ENCODE results near the gene PARM1.
A peak's percentile ranks its signal among the peaks of the same experiment; 100 is the strongest.

The PARM1 gene

GRCh38 chr4:74961230-74961629 is 28.3 kb downstream of the PARM1 start:
- no peak for DNase-seq (ENCODE audit: low spot score)

GRCh38 chr4:74962584-74962983 is 29.7 kb downstream of the PARM1 start:
- in situ Hi-C loops (cut with MboI; ENCODE audit: low pct_unique_long_range_greater_than_20kb, low sequenced_read_pairs, unreplicated experiment): no loop called here
- no peak for TF ChIP-seq CTCF (IDR thresholded peaks at IDR 0.05; ENCODE audit: extremely low read depth, insufficient read depth, missing control alignments)
- DNase-seq (ENCODE audit: low spot score): no peak

More at GRCh38 chr4:74961230-74961629, 28.3 kb downstream of the PARM1 start:
- in situ Hi-C loops (cut with MboI; ENCODE audit: low pct_unique_long_range_greater_than_20kb, low sequenced_read_pairs, unreplicated experiment): no loop called here
- TF ChIP-seq CTCF (IDR thresholded peaks at IDR 0.05; ENCODE audit: extremely low read depth, insufficient read depth, missing control alignments): no peak

GRCh38 chr4:74964311-74964710 is 31.4 kb downstream of the PARM1 start:
- no peak for DNase-seq (ENCODE audit: low spot score)
- in situ Hi-C loops (cut with MboI; ENCODE audit: low pct_unique_long_range_greater_than_20kb, low sequenced_read_pairs, unreplicated experiment): no loop called here
- no peak for TF ChIP-seq CTCF (IDR thresholded peaks at IDR 0.05; ENCODE audit: extremely low read depth, insufficient read depth, missing control alignments)

GRCh38 chr4:74967324-74967723 is 34.4 kb downstream of the PARM1 start:
- no peak for DNase-seq (ENCODE audit: low spot score)
- TF ChIP-seq CTCF (IDR thresholded peaks at IDR 0.05; ENCODE audit: extremely low read depth, insufficient read depth, missing control alignments): no peak
- in situ Hi-C loops (cut with MboI; ENCODE audit: low pct_unique_long_range_greater_than_20kb, low sequenced_read_pairs, unreplicated experiment): no loop called here

- peak; percentile 16 for DNase-seq (ENCODE audit: low spot score)
- TF ChIP-seq CTCF (IDR thresholded peaks at IDR 0.05; ENCODE audit: extremely low read depth, insufficient read depth, missing control alignments): no peak
- in situ Hi-C loops (cut with MboI; ENCODE audit: low pct_unique_long_range_greater_than_20kb, low sequenced_read_pairs, unreplicated experiment): no loop called here
Observed at GRCh38 chr4:74968456-74969164, 35.7 kb downstream of the PARM1 start.

- DNase-seq (ENCODE audit: low spot score): no peak
- no peak for TF ChIP-seq CTCF (IDR thresholded peaks at IDR 0.05; ENCODE audit: extremely low read depth, insufficient read depth, missing control alignments)
- in situ Hi-C loops (cut with MboI; ENCODE audit: low pct_unique_long_range_greater_than_20kb, low sequenced_read_pairs, unreplicated experiment): no loop called here
Observed at GRCh38 chr4:74969507-74970474, 36.9 kb downstream of the PARM1 start.
